Fibroblast of peridontal ligament (primary cell): ENCODE measurements around the gene NANS.
"Not testable (repeated sequence)": the region's sequence is repeated elsewhere in the genome, so short reads cannot be mapped to it uniquely, and the experiment has no call there.

ENCODE experiments used
- DNase-seq: peaks from one replicate; pipeline ENCODE4 v3.0.0-alpha.2; 2010; ENCODE audit errors: extremely low read depth

The NANS gene

DNA sequence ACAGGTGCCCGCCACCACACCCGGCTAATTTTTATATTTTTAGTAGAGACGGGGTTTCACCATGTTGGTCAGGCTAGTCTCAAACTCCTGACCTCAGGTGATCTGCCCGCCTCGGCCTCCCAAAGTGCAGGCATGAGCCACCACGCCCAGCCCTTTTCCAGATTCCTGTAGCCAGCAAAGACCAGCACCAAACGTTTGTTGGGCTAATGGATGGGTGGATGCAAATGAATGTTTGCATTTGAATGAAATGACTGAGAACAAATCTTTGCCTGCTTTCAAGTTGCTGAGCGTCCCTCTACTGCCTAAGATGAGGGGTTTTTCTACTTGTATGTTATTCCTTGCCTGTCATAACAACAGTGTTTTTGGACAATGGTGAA, 20.0 kb downstream of the NANS start:
- DNase-seq = not testable (repeated sequence)

DNA sequence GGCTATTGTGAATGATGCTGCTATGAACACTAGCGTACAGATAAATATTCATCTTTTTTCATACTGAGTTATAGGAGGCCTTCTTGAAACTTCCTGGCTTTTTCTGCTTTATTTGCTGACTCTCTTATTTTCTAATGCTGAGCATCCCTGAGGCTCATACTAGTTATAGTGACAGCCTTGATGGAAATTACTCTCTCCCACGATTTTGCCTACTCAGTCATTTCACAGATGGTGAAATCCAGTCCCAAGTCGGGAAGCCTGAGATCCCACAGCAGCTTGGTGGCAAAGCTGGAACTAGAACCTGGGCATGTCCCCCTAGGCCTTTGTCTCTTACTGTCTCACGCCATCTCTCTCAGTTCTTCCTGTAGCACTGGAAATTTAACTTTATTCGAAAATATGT, 22.4 kb downstream of the NANS start:
- DNase-seq = no peak

DNA sequence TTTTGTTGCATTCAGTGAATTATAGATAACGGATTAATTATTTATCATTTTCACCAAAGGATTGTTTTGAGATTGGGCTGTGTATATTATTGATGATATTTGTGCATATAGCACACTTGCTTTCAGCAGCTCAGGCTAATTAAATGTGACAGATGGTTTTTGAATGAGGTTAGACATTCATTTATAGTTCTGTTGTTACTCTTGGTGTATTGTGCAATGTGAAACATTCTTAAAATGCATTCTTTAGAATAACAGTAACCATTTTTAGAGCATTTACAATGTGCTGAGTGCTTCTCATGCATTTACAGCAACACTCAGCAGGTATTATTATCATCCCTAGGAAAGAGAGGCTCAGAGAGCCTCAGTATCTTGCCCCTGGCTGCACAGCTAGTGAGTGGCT, 23.8 kb downstream of the NANS start:
- peak; percentile 73 for DNase-seq

DNA sequence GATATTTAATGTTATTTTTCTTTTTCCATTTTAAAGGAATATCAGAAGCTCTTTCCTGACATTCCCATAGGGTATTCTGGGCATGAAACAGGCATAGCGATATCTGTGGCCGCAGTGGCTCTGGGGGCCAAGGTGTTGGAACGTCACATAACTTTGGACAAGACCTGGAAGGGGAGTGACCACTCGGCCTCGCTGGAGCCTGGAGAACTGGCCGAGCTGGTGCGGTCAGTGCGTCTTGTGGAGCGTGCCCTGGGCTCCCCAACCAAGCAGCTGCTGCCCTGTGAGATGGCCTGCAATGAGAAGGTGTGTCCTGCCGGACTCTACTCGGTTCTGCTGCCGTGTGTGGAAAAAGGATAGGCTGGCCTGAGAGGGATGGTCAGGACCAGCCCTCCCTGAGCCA, 24.2 kb downstream of the NANS start:
- DNase-seq = no peak

DNA sequence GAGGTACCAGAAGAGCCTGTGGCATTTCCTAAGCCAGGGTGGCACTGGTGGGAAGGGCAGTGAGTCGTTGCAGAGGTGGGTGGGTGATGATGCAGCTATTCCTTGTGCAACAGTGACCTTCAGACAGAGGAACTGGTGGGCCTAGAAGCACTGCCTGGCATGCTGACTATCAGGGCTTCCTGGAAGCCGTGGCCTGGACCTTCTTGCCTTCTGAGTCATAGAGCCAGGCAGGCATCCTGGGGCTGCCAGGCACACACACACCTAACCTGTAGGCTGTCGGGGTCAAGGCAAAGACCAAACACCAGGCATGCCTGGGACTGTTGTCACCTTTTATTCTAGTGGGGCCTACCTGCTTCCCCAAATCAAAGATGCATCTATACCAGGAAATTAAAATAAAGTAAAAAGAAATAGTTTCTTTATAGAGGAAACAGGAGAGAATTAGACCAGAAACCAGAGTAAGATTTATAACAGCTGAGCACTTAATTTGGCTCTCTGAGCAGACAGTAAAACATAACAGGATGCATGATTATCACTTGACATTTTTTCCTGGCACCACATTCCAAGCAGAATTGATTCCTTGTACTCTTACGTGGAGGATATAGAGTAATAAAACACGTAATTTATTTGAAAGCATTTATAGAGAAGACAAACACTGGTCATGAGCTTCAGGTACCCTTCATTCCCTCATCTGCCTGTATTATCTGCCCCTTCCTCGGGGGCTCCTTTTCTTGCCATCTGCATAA, 25.1 kb downstream of the NANS start:
- DNase-seq = no peak

DNA sequence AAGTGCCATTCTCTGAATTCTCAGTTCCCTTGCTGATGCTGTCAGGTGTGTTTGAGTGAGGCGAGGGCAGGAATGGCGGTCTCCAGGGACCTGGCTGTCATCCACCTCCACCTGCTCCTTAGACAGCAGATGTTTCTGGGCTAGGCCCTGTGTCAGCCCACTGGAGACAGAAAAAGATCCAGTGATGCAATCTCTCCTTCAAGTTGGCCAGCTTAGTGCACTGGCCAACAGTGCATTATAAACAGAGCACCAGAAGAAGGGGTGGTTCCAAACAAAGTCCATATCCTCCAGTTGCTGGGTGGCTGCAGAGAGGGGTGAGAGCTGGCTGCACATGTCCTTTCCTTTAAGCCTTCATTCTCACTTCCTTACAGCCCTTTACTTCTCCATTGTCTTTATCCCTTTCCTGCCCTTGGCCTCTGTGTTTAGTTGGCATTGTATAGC, 26.5 kb downstream of the NANS start:
- peak; percentile 57 for DNase-seq

DNA sequence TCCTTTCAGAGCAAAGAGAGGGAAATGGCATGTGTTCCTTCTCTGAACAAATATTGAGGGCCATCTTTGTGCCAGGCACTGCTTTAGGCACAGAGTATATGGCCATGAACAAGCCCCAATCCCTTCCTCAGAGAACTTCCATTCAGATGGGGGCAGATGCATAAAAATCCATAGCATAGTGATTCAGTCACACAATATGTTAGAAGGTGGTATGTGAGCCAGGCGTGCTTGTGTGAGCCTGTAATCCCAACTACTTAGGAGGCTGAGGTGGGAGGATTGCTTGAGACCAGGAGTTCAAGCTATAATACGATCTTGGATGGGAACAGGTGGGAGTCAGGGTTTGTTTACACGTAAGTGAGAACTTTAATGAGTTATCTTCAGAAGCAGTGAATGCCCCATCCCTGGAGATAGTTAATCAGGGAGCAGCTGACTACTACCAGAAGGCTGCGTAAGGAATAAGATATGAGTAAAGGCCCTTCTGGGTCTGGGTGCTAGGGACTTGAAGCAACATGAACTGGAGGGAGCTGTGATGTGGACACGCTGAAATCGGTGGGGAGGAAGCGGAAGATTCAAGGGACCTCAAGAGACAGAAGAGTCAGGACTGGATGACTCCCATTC, 27.1 kb downstream of the NANS start:
- no peak for DNase-seq

DNA sequence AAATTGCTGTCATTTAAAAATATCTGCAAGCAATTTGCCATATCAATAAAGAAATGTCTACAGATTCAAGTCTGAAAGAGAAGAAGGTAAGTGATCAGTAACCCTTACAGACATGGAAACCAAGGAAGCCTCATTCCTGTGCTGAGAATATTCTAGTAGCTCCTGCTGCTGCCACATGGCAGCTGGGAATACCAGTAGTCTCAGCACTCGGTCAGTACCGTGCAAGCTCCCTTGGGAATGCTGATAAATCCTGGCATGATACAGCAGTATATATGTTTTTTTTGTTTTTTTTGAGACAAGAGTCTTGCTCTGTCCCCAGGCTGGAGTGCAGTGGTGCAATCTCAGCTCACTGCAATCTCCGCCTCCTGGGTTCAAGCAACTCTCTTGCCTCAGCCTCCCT, 27.9 kb downstream of the NANS start:
- no peak for DNase-seq

DNA sequence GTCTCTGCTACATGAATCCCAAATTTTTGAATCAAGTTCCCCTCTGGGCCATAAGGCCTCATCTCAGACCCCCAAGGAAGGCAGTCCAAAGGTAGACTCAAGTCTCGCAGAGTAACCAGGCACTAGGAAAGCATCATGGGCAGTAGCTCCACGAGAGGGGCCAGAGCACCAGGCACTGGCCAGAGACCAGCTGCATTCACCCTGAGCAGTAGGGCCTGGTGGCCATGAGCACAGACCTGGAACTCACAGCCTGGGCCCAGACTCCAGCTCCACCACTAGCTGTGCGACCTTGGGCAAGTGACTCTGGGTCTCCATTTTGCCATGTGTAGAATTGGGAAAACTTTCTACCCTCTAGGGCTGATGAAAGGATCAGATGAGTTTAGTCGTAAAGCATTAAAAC, 28.5 kb downstream of the NANS start:
- no peak for DNase-seq

DNA sequence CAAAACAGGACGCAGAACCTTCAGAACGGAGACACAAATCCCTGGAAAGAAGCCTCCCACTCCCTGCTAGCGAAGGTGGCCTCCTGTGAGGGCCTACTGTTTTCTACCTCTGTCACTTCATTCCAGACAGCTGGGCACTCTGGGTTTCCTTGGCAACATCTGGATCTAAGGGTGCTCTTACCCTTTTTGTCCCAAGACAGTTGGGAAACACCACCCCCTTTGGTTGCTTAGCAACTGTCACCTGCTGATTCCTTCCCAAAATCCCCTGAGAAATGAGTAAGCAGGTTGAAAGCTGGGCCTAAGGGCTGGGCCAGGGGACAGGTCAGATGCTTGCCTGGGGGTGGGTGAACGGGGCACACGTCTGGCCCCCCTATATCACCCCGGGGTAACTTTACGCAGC, 29.4 kb downstream of the NANS start:
- DNase-seq = no peak

DNA sequence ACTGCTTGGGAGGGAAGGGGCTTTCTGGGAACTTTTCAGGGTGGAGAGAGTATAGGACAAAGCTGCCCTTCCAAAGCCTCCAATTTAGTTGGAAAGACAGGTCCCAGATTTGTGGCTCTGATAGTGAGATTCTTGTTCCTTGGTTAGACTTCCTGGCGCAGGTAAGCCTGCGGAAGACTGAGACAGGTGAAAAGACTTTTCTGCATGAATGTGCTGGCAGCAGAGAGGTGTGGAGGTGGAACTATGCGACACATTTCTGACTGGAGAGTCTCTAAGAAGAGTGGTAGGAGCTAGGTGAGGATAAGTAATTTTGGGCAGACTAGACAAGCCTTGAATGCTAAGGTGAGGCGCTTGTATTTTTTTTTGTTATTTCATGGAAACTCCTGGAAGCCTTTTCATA, 29.9 kb downstream of the NANS start:
- DNase-seq = no peak

DNA sequence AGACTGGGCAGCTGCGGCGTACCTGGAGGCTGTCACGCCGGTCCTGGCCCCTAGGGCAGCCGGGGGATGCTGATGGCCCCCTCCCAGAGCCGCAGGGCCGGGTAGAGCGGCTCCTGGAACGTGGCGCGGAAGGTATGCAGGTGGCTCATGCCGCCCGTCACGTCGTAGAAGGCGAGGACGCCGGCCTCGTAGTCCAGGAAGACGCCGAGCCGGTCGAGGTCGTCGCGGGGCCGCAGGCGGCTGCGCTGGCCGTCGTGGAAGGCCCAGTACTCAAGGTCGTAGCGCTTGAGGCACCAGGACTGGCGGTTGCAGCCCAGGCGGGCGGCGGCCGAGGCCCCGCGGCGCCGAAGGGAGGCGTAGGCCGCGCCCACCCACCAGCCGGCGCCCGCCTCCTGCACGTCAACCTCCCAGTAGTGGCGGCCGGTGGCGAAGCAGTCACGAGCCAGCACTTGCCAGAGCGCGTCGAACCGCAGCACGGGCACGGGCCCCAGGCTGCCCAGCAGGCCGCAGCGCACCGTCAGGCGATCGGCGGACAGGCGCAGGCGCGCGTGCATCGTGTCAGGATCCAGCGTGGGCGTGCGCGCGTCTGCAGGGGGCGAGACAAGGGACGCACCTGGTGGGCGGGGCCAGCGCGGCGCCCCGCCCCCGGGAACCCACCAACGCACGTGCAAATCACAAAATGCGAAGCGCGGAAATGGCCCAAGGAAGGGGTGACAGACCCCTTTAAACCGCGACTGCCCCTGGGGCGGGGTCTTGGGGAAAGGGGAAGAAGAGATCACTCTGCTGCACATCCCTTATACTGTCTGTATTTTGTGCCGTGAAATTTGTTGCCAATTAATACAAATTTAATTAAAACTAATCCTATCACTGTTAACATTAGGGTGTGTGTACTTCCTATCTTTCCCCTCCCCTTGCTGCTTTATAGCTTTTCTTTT, 31.2 kb downstream of the NANS start:
- DNase-seq = peak; percentile 24

DNA sequence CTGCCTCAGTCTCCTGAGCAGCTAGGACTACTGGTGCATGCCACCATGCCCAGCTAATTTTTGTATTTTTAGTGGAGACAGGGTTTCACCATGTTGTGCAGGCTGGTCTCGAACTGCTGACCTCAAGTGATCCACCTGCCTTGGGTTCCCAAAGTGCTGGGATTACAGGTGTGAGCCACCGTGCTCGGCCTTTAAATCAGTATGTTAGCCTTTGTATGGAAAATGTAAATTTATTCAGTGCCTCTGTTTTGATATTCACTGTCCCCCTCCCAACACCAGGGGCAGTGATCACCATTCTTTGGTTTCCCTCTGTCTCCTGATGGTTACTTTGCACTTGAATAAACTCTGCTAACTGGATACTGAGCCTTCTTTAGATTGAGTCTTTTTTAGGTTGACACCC, 34.1 kb downstream of the NANS start:
- not testable (repeated sequence) for DNase-seq

DNA sequence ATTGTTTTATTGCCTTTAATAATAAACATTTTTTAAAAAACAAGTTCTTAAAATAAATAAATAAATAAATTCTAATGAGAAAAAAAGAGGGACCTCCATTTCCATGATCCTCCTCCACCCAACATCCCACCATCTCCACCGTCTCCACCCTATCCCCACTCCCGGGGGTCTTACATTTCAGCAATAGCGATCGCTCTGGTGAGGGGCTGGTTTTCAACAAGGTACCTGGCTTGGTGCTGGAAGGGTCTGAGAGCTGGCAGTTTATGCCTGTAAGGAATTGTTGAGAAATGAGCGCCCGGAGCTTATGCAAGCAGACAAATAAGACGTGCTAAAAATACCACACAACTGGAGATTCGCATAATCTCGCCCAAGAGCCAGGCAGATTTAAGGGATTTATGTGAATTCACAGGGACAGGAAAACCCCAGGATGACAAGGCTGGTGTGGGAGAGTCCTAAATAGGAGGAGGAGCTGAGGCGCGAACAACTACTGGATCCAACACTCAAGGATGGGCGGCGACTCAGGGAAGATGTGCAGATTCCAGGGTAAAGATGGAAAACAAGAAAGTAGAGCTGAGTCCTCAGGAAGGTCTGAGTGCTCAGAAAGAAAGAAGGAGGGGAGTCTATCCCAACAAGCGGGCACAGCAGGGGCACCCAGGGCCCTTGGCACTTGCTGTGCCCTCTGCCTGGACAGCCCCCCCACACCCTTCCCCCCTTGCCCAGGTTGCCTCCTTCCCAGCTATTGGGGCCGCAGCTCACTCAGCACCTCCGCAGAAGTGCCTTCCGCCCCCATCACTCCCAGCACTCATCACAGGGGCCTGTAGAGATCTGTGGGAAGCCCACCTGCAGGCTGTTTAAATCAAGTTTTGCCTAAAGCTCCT, 35.4 kb downstream of the NANS start:
- DNase-seq = no peak

DNA sequence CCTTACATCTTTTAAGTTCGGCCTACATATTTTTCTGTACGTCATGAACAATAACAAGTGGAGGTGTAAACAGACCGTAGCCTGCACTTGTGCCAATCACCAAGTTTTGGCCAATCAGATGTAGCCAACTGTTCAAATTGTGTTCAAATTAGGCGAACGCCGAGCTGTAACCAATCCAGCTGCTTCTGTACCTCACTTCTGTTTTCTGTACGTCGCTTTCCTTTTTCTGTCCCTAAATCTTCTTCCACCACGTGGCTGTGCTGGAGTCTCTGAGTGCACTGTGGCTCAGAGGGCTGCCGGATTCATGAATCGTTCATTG, 36.0 kb downstream of the NANS start:
- no peak for DNase-seq

DNA sequence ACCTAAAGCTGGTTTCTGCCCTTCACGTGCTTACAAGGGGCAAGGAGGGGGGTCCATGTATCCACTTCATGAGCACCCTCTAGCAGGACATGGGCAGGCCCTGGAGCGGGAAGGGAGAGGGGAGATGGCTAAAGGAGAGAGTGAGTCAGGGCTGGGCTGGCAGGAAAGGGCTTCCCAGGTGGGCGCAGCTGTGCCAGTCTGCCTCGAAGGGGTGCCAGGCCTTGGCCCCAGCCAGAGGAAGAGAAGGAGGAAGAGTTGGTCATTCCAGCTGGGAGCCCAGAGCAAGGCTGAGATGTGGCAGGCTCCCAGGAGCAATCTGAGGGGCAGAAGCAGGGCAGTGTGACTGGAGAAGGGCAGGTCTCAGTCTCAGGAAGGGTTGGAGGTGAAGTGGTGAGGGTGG, 37.8 kb downstream of the NANS start:
- no peak for DNase-seq

DNA sequence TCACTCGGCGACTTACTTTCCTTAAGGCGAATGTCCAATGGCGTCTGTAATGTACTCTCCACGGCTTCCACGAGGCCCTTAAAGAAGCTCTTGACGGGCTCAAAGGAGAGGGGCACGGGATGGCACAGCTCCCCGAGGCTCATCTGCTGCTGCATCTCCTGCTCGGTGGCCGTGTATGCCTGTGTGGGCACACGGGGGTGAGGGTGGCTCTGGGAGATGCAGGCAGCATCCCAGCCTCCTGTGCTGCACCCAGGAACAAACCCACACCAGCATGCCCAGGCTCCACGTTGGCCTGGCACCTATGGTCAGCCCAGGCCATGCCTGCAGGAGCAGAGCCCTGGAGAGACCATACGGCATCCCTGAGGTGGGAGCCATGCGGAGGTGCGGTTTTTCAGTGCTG, 38.3 kb downstream of the NANS start:
- DNase-seq = no peak

DNA sequence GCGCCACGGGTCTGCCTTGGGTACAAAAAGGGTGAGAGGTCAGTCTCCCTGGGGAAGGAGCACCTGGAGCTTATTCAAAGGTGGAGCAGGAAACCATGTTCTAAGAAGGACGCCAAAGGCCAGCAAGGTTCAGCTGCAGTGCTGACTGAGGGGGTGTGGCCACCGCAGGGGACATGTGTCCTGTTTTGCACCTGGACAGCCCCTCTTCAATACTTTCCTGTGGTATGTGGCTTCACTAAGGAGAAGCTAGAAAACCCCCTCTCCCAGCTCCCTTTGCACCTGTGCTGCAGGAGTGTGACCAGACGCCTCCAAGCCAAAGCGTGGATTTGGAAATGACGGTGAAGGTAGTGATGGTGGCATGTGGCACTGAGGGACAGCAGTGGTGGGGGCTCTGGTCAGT, 38.9 kb downstream of the NANS start:
- no peak for DNase-seq

DNA sequence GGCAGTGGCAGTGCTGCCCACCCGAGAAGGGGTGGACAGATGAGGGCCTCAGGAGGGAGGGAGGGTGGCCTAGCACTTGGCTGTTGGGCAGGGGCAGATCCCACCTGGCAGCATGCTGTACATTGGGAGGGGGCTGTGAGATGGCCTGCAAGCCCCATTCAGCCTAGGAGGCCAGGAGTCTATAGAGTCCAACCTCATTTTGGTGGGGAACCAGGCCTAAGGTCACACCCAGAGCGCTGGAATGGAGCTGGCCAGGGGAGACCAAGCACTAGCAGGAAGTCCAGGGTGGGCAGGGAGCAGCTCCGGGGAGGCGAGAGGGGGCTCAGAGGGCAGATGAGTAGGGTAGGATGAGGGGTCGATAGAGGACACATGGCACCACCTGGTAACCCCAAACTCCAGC, 39.6 kb downstream of the NANS start:
- DNase-seq = no peak

DNA sequence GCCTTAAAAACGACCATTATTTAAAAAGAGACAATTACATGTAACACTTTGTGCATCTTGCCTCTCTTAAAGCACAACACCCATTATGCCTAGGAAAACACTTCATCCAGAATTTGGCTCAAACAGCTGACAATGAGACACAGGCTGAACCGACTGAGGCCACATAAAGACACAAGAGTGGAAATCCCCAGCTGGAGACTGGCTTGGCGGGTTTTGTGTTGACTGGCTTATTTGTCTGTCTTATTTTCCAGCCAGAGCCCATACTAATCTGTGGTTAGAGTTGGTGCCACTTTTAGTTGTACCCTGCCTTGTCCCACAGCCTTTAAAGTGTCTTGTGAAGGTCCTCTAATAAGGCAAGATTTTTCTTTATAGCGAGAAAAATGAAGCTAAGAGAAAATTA, 41.3 kb downstream of the NANS start:
- DNase-seq = no peak

DNA sequence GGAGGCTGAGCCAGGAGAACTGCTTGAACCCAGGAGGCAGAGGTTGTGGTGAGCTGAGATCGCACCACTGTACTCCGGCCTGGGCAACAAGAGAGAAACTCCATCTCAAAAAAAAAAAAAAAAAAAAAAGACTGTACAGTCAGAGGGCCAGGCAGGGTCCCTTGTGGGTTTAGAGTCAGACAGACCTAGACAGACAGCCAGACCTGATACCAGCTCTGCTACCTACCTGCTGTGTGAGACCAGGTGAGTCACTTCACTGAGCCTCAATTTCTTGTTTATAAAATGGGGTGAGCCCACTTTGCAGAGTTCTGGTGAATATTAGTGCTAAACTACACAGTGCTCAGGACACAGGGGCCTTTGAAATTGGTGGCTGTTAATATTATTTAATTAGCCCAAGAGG, 42.8 kb downstream of the NANS start:
- DNase-seq = no peak

DNA sequence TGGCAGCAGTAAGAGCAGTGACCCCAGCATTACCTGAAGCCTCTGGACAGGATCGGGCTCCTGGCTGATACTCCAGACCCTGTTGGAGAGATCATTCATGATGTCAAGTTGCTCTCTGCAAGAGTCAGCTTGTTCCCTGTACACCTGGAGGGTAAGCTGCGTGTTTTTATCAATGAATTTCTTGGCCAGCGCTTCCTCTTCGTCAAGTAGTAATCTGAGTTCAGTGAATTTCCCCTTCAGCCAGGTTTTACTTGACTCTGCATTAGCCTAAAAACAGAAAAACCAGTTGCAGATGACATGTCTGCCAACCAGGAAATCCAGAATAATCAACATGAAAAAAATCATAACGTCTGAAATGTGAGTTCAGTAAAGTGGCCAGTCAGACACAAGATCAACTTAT, 43.4 kb downstream of the NANS start:
- DNase-seq = no peak
